Testis (tissue), 2 donors: Measurements from ENCODE around the gene ADPRHL1.

Source experiments
- POLR2A ChIP-seq: fragments of 450-650 bp; IDR thresholded peaks from one replicate; pipeline ENCODE4 v1.6.1; 2017; ENCODE audit warnings: antibody characterized with exemption, mild to moderate bottlenecking, moderate library complexity
- TF ChIP-seq, protein P1 (sequence below), 3 experiments: fragments of 450-650 bp in 2 of 3; fragments of 200-600 bp in 1 of 3; sonication (generic) in 1 of 3; IDR thresholded peaks; one replicate each; pipeline ENCODE4 v1.5.1; 2016 to 2019; ENCODE audit warnings: antibody characterized with exemption in 3 of 3, mild to moderate bottlenecking in 2 of 3, moderate library complexity in 1 of 3

DNA sequence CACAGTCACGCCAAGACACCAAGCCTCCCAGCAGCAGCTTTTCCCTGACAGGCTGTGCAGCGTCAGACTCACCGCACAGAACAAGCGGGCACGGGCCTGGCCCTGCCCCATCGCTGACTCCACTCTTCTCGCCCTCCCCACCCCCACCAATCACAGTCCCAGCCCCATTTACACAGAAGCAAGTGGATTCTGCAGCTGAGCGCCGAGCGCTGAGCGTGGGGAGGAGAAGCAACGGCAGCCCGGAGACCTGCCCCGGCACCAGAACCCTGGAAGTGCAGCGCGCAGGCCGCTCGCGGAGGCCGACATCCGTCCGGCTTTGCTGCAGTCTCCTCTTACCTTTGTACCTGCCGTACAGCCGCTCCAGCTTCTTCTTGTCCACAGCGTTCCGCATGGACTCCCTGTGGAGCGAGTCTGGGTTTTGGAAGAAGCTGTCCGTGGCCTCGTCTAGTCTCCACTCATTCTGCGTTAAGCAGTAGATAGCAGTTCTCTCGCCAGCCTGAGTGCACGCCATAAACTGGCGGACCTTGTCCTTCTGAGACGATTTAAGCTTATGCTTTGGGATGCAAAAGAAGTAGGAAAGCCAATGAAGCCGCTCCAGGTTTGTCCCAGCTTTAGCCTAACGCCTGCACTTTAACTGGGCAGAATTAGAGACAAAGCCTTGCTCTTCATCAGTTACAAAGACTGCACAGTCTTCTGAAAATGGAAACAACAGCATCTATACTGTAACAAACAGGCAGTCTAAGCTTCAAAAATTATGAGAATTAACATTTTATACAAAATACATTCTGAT, 30.4 kb upstream of the ADPRHL1 start:
- TF ChIP-seq, protein P1, sequence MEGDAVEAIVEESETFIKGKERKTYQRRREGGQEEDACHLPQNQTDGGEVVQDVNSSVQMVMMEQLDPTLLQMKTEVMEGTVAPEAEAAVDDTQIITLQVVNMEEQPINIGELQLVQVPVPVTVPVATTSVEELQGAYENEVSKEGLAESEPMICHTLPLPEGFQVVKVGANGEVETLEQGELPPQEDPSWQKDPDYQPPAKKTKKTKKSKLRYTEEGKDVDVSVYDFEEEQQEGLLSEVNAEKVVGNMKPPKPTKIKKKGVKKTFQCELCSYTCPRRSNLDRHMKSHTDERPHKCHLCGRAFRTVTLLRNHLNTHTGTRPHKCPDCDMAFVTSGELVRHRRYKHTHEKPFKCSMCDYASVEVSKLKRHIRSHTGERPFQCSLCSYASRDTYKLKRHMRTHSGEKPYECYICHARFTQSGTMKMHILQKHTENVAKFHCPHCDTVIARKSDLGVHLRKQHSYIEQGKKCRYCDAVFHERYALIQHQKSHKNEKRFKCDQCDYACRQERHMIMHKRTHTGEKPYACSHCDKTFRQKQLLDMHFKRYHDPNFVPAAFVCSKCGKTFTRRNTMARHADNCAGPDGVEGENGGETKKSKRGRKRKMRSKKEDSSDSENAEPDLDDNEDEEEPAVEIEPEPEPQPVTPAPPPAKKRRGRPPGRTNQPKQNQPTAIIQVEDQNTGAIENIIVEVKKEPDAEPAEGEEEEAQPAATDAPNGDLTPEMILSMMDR (IDR thresholded peaks at IDR 0.05): no peak
- no peak for TF ChIP-seq POLR2A
